NCI-H2227 (cell line): ENCODE results near the gene ZNF77.
"Not testable (repeated sequence)": the region's sequence is repeated elsewhere in the genome, so short reads cannot be mapped to it uniquely, and the experiment has no call there.

Experiments used
- DNase-seq: peaks from one replicate; lab custom pipeline; 2025; ENCODE audit not compliant: unreplicated experiment; lab: John Stamatoyannopoulos, UW

The ZNF77 gene

DNA sequence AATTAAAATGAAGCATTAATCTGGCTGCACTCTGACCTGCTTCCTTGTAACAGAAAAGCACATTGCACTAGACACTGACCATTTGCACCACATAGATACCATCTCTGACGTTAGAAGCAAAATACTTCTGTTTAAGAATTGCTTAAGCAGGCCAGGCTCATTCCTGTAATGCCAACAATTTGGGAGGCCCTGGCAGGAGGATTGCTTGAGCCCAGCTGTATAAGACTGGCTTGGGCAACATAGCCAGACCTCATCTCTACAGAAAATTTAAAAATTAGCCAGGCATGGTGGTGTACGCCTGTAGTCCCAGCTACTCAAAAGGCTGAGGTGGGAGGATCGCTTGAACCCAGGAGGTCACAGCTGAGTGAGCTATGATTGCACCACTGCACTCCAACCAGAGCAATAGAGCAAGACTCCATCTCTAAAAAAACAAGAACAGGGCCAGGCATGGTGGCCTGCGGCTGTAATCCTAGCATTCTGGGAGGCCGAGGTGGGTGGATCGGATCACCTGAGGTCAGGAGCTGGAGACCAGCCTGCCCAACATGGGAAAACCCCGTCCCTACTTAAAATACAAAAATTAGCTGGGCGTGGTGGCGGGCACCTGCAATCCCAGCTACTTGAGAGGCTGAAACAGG lies 25.5 kb upstream of the ZNF77 start:
- no peak for DNase-seq

DNA sequence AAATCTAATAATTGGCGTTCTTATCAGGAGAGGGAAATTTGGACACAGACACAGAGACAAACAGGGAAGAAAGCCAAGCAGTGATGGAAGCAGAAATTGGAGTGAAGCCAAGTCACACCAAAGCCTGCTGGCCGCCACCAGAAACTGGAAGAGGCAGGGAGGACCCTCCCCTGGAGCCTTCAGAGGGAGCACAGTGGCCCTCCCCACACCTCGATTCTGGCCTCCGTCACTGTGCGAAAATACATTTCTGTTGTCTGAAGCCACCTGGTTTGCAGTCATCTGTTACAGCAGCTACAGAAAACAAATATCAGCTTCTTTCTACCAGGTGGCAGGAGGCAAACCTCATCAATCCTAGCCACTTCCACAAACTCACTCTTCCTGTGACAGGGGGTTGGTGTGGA lies 24.3 kb upstream of the ZNF77 start:
- peak; percentile 52 for DNase-seq

DNA sequence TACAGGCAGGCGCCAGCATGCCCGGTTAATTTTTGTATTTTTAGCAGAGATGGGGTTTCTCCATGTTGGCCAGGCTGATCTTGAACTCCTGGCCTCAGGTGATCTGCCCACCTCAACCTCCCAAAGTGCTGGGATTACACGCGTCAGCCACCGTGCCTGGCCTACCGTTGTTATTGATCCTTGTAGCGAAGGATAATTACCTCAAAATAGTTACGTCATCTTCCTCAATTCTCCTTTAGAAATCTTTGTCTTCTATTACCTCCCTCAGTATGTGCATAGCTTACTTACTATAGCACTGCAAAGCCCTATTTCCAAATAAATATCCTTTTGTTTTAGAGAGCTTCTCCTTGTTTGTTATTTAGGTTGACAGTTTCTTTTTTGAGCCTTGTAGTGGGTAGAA lies 23.2 kb upstream of the ZNF77 start:
- DNase-seq = no peak

DNA sequence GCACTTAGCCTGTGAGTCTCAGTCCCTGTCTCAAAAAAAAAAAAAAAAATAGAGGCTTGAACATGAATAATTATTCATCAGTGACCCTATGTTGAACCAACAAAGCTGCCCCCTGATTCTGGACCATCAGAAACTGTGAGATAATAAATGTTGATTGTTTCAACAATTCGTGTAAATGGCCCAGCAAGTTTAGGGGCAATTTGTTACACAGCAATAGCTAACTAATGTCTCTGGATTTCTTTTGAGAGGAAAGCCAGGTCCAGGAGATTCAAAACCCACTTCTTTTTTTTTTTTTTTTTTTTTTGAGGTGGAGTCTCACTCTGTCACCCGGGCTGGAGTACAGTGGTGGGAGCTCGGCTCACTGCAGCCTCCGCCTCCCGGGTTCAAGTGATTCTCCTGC lies 20.1 kb upstream of the ZNF77 start:
- DNase-seq = no peak

DNA sequence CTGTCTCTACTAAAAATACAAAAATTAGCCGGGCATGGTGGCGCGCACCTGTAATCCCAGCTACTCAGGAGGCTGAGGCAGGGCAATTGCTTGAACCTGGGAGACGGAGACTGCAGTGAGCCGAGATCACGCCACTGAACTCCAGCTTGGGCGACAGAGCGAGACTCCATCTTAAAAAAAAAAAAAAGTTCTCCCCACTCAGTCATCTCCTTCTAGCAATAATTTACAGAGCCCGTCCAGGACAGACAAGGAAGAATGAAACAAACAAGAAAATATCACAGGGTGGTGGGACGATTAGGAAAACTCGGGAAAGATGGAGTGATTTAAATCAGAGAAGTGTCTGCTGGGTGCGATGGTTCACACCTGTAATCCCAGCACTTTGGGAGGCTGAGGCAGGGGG lies 18.9 kb upstream of the ZNF77 start:
- not testable (repeated sequence) for DNase-seq

DNA sequence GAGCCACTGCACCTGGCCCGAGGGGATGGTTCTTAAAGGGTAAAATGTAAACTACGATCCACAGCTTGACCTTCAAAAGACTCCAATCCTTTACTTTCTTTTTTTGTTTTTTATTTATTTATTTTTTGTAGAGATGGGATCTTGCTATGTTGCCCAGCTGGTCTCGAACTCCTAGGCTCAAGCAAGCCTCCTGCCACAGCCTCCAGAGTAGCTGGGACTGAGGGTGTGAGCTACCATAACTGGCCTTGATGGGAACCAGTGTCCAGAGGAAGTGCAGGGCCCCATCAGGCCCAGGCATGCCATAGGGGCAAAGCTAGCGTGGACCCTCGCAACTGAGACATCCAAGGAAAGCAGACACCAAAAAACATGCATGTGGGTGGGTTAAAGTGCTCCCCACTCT lies 18.4 kb upstream of the ZNF77 start:
- no peak for DNase-seq

DNA sequence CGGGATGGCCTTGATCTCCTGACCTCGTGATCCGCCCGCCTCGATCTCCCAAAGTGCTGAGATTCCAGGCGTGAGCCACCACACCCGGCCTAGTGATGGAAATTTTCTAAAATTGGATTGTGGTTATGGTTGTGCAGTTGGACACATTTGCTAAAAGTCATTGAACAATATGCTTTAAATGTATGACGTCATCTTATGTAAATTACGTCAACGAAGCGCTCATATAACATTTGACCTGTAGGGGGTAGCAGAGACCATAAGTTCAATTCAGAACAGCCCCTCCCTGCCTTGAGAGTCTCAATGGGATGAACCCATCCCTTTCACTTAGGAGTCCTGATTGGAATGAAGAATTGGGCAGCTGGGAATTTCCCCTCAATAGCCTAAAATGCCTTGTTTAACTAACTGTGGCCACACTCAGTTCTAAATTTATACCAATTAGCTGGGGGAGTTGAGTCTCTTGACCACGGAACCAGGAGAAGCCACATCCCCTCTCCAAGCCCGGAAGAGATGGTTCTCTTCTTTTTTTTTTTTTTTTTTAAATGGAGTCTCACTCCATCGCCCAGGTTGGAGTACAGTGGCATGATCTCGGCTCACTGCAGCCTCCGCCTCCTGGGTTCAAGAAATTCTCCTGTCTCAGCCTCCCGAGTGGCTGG lies 17.4 kb upstream of the ZNF77 start:
- peak; percentile 89 for DNase-seq

DNA sequence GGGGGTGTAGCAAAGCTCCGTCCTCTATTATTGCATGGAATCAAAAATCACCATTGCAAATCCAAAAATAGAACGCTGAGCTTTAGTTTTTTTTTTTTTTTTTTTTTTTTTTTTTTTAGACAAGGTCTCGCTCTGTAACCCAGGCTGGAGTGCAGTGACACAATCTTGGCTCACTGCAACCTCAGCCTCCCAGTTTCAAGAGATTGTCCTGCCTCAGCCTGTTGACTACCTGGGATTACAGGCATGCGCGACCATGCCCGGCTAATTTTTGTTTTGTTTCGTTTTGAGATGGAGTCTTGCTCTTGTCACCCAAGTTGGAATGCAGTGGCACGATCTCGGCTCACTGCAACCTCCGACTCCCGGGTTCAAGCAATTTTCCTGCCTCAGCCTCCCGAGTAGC lies 15.3 kb upstream of the ZNF77 start:
- DNase-seq = no peak

DNA sequence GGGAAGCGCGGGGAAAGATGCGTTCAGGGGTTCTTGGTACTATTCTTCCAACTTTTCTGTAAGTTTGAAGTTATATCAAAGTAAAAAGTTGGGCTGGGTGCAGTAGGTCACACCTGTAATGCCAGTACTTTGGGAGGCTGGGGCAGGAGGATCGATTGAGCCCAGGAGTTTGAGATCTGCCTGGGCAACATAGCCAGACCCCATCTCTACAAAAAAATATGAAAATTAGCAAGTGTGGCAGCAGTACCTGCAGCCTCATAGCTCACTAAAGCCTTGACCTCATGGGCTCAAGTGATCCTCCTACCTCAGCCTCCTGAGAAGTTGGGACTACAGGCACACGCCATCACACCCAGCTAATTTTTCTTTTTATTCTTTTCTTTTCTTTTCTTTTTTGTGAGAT lies 12.4 kb upstream of the ZNF77 start:
- no peak for DNase-seq

DNA sequence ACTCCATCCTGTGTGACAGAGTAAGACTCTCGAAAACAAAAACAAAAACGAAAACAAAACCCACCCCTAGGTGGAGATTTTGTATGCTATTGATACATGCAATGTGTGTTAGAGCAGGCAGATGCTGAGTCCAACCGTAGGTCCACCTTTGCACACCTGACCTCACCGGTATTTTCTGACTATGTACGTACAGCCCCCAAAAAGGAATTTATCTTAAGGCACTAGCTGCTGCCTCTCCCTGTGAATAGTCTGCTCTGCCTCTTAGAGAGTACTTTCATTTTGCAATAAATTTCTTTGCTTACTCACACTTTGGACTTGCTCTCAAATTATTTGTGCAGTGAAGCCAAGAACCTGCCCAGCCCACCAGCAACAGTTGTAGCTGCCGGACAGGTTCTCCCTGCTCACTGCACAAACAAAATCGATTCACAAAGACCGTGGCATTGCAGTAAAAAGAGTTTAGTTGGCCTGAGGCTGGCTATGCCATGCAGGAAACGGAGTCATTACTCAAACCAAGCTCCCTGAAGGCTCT lies 8.2 kb upstream of the ZNF77 start:
- peak; percentile 13 for DNase-seq

DNA sequence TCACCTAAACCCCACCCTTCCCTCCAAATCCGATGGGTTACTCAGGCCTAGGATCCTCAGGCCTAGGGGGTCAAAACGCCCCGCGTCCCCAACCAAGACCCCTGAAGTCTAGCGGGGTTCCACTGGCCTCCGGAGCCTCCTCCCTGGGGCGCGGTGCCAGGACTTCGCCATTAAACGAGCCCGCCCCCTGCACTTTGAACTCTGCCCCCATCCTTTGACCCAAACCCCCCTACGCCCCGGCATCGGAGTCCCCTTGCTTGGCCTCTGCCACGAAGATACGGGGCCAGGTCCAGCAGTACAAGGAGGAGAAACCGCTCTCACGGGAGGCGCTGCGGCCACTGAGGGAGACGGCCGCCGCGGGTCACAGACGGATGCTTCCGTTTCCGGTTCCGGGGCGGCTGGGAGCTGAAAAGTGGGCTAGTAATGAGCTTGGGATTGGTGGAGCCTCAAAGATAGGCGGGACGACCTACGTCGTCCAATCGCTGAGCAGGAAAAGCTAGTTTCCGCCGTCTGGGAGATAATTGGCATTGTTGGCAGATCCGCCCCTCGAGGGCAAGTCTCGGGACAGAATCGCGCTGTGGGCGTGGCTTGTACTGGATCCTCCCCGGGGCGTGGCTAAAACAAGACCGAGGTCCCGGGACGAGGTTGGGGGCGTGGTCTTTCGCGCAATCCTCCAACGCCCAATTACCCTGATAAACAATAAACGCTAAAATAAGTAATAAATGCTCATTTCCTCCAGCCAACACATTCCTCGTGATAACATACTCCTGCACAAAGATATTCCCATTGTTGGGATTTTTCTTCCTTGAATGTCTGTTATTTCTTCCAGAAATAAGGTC lies 5.7 kb upstream of the ZNF77 start:
- DNase-seq = peak; percentile 98

DNA sequence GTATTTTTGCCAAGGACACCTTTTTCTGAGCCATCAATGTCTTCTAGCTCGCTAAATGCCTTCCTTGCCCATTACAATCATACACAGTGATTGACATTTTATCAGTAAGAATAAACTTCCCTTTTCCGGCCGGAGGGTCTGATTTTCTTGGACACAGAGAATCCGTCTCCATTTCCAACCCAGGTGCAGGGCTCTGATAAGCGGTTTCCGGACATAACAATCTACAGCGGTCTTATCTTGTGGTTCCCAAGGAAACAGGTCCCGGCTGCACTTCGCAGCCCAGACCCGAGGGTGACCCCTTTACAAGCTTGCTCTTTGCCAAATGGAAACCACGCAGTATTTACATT lies 5.1 kb upstream of the ZNF77 start:
- DNase-seq = peak; percentile 39

DNA sequence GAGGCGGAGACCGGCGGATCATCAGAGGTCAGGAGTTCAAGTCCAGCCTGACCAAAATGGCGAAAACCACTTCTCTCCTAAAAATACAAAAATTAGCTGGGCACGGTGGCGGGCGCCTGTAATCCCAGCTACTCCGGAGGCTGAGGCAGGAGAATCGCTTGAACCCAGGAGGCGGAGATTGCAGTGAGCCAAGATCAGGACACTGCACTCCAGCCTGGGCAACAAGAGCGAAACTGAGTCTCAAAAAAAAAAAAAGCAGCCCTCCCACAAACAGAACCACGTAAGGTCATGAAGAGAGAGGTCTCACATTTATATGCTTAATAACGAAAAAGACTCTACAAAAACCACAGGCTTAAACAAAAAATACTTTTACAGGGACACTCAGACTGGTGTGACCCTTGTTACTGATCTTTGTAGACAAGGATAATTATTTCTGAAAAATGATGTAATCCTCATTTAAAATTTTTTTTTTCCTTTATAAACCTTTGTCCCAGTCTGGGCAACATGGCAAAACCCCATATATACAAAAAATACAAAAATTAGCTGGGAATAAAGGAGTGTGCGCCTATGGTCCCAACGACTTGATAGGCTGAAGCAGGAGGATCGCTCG lies 909 bp upstream of the ZNF77 start:
- no peak for DNase-seq

DNA sequence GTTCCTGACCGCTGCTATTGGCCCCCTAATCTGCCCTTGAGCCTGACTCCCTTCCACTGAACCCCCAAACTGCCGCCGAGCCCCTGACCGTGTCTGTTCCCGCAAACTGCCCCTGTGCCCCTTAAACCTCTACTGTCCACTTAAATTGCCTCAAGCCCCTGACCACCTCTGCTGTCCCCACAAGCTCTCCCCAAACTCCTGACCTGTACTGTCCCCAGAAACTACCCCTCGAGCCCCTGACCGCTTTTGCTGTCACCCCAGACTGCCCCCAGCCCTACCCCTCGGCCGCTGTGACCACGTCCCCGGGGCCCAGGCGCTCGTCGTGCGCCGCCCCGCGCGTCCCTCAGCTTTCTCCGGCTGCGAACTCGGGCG lies 382 bp downstream of the ZNF77 start:
- DNase-seq = no peak

DNA sequence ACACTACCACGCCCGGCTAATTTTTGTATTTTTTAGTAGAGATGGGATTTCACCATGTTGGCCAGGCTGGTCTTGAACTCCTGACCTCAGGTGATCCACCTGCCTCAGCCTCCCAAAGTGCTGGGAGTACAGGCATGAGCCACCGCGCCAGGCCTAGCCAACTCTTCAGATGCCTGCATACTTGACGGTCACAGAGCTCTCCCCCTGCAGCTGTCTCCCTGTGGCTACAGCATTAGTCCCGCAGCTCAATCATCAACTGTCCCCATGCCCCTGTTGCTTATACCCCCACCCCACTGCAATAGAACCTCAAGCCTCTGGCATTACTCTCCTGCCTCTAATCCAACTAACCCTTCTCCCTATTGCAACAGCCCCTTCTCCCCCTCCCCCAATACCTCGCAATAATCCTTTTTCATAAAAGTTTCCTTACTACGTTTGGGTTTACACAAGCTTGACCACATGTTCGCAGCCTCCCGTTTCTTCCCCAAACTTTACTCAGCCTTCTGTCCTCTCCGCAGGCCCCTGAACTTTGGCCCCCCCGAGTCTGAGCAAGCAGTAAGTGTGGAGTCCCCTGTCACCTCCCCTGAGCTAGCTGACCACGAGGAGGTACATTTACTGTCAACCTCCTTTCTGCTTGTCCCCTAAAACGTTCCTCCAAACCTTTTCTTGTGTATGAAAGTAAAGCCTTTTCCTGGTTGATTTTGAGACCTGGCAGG lies 1.7 kb downstream of the ZNF77 start:
- no peak for DNase-seq

DNA sequence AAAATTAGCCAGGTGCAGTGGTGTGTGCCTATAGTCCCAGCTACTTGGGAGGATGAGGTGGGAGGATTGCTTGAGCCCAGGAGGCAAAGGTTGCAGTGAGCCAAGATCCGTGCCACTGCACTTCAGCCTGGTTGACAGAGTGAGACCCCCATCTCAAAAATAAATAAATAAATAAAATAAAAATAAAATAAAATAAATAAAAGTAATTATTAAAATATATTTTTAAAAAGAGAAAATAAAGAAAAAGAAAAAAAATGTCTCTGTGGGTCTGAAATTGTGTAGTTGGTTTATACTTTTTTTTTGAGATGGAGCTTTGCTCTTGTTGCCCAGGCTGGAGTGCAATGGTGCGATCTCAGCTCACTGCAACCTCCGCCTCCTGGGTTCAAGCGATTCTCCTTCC lies 8.9 kb downstream of the ZNF77 start:
- DNase-seq = not testable (repeated sequence)

DNA sequence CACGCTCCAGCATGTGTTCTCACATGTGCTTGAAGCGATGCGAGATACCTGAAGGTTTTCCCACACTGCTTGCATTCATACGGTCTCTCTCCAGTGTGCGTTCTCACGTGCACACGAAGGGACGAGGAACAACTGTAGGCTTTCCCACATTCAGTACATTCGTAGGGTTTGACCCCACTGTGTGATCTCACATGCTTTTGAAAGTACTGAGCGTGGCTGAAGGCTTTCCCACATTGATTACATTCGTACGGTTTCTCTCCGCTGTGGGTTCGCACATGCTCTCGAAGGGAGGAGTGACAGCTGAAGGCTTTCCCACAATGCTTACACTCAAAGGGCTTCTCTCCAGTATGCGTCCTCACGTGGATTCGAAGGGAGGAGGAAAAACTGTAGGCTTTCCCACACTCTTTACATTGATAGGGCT lies 11.3 kb downstream of the ZNF77 start:
- DNase-seq = no peak

DNA sequence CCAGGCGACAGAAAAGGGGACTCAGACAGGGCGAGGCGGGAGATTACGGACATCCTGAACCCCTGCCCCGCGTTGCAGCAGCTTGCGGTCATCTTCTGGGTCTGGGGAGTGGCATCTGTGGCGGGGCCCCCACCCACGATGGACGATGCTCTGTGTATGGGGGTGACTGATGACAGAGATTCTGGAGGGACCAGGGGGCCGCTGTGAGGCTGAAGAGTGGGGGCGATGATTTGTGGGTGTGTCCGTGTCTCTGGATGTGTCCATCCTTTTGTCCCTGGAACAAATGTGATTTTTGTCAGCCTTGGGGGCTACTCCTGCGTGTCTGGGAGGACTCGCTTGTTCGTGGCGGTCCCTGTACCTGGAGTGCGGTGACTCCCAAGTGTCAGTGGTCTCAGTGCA lies 17.7 kb downstream of the ZNF77 start:
- DNase-seq = no peak

DNA sequence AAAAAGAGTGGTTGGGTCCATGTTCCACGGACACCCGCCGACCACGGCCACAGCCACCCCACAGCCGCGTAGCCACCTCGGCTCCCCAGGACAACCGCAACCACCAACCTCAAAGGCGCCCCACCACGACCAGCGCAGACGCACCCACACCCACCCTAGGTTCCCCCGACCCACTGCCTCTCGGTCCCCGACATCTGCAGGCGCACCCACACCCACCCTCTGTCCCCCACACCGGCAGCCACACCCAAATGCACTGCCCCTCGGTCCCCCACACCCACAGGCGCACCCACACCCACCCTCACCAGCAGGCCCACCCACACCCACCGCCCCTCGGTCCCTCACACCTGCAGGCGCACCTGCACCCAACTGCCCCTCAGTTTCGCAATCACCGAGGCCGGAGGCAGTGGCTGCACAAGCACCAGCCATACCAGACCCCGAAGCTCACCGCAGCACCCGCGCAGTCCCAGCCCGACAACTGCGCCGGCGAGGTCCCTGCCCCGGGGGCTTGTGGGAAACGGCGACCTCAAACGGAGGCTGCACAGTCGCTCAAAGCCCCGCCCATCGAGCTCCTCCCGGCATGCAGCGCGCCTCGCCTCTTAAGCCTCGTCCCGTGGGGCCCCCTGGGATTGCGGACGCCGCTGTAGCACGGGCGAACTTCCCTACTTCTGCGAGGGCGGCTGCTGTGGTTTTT lies 18.3 kb downstream of the ZNF77 start:
- no peak for DNase-seq

DNA sequence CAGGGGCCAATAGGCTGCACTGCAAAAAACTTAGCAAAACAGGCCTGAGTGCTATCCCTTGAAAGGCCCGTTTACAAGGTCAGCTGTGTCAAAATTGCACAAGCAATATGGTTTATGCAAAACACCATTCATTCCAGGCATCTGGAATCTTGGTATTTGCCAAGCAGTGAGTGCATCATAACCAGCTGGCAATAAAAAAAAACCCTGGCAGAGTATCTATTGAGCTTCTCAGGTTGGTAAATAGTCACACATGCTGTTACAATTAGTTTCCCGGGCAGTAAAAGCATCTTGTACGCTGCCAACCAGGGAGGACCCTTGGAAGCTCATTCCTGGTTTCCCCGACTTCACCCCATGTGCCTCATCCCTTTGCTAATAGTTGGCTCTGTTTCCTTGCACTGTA lies 21.3 kb downstream of the ZNF77 start:
- no peak for DNase-seq

DNA sequence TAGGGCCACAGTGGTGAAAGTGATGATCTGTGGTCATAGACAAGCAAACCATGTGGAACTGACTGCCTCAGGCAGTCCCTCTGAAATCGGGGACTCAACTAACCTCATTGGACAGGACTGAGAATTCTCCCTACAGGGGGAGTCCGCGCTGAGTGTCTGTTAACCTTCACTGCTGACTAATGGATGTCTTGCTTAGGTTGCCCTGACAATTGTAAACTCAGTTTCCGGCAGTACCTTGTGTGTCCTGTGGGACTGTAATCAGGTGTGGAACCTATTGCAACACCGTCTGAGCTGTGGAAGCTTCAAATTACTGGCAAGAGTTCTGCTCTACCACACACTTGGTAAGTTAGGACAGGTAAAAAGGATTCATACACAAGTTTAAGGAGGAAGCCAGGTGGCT lies 21.8 kb downstream of the ZNF77 start:
- no peak for DNase-seq
